GM18868 (cell line): ENCODE data around the gene ALDH1A2.
"Not testable (repeated sequence)": the region's sequence is repeated elsewhere in the genome, so short reads cannot be mapped to it uniquely, and the experiment has no call there.

Experiments
- ATAC-seq: cut with Tn5 transposase; IDR thresholded peaks from one replicate; pipeline ENCODE4 v1.9.1; 2021; ENCODE audit warnings: mild to moderate bottlenecking, moderate library complexity; ENCODE audit not compliant: unreplicated experiment

Gene ALDH1A2

DNA sequence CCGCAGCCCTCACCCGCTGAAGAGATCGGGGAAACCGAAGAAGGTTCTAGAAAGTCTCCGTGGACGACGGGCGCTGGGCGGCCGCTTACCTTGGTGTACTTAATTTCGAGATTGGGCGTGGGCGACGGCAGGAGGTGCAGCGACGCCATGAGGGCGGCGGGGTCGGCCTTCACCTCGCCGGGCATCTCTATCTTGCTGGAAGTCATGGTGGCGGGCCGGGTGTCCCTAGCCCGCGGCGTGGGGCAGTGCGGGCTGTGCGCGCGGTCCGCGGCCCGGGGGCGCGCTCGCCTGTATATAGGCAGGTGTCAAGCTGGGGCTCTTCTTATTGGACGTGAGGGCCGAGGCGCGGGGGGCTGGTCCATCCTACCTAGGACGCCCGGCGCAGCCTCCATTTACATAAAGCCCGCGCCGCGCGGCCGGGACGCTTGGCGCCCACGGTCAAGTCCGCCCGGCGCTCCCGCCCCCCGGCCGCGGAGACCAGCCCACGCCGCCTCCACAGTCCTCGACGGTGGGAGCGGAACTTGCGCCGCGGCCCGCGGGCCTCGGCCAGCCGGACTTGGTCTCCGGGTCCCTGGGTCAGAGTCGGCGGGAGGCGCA is at the start of gene ALDH1A2:
Gene ALDH1A2 (minus strand): TSS at position 267 of the 597 bp plus-strand sequence. CDS start 61 bp downstream, at position 206.
- no peak for ATAC-seq

- ATAC-seq, result no peak
These were observed 49.3 kb upstream of the ALDH1A2 start for GRCh38 chr15:58114812-58115211.

DNA sequence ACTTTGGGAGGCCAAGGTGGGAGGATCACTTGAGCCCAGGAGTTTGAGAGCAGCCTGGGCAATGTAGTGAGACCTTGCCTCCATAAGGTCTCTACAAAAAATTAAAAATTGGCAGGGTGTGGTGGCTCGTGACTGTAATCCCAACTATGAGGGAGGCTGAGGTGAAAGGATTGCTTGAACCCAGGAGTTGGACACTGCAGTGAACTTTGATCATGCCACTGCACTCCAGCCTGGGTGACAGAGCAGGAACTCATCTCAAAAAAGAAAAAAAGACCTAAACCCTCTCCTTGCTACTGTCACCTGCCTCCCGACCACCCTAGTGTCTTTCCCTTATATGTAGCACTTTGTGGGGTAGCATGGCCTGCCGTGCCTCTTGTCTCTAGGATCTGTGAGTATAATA is 48.9 kb upstream of the ALDH1A2 start:
- no peak for ATAC-seq

DNA sequence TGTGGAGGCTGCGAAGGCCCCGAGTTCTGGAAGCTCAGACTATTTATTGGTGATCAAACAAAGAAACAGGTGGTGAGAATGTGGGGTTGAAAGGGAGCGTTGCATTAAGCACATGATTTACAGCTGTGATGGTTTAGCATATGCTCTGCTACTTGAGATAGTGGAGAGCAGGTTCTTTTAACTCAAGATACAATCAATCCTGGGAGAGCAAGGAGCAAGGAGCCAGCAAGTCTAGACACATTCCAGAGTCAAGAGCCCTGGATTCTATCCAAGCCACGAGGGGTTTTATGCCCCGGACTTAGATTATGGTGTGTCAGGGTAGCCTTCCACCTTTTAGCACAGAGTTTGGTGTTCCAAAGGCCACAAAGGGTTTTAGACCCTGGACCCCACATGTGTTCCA is 47.8 kb upstream of the ALDH1A2 start:
- ATAC-seq, result not testable (repeated sequence)

- ATAC-seq, result no peak
These were observed 46.2 kb upstream of the ALDH1A2 start for GRCh38 chr15:58111718-58112104.

GRCh38 chr15:58110999-58111717 is 45.6 kb upstream of the ALDH1A2 start:
- ATAC-seq, result no peak

DNA sequence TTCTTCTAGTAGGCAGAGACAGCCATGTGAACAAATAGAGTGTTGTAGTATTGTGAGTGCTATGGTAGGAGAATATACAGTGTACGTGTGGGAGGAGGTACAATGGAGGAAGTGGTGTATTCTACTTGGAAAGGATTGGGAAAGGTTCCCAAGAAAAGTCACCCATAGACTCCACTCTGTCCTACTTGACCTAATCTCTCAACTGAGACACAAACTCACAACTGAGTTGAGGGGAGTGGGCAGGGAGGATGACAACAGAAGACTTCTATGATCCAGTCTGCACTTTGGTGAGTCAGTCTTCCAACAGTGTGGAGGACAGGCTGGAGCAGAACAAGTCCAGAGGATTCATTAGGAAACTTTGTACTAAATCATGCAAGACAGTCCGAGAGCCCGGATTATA is 43.9 kb upstream of the ALDH1A2 start:
- no peak for ATAC-seq

DNA sequence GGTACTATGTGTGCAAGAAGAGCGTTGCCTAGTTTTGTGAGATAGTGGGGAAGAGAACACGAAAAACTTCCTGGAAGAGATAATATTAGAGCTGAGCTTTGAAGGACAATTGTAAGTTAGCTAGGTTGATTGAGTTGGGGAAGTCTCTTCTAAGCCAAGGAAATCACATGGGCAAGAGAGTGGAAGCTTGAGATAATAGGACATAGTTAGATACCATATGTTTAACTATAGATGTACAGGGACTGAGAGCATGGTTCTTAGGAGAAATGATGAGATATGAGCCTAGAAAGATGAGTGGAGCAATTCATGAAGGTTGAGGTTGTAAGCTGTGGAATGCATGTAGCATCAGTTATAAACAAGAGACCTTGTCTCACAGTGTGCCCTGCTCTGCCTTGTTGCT is 42.6 kb upstream of the ALDH1A2 start:
- no peak for ATAC-seq

- ATAC-seq, result no peak
These were observed 38.0 kb upstream of the ALDH1A2 start for GRCh38 chr15:58103482-58103881.

DNA sequence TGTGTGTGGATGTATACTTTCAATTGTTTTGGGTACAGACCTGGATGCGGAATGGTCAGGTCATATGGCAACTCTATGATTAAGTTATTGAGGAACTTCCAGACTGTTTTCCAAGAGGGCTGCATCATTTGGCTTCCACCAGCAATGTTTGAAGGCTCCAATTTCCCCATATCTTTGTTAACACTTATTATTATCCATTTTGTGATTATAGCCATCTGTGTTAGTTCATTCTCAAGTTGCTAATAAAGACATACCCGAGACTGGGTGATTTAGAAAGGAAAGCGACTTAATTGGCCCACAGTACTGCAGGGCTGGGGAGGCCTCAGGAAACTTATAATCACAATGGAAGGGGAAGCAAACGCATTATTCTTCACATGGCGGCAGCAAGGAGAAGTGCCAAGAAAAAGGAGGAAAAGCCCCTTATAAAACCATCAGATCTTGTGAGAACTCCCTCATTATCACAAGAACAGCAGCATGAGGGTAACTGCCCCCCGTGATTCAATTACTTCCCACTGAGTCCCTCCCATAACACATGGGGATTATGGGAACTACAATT is 31.1 kb upstream of the ALDH1A2 start:
- ATAC-seq, result no peak

DNA sequence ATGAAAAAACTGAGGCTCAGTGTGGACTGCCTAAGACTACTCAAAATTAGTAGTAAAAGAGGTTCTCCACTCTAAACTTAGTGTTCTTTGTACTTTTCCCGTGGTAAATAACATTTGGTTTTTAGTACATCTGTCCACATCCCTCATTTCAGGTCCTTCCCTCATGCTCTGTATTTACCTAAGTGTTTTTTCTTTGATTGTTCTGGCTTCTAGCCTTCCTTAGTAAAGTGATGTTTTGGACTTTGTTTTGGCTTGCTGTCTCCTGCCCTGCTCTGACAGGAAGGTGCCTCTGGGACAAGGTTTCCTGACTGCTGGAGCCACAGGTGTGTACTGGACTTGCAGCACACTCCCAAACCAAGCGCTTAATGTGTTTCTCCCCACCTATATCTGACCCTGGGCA is 29.9 kb upstream of the ALDH1A2 start:
- ATAC-seq, result no peak

GRCh38 chr15:58087871-58088270 is 22.4 kb upstream of the ALDH1A2 start:
- ATAC-seq, result no peak

GRCh38 chr15:58086491-58086890 is 21.0 kb upstream of the ALDH1A2 start:
- ATAC-seq, result no peak

GRCh38 chr15:58083526-58083925 is 18.0 kb upstream of the ALDH1A2 start:
- no peak for ATAC-seq

GRCh38 chr15:58081891-58082290 is 16.4 kb upstream of the ALDH1A2 start:
- ATAC-seq, result no peak

DNA sequence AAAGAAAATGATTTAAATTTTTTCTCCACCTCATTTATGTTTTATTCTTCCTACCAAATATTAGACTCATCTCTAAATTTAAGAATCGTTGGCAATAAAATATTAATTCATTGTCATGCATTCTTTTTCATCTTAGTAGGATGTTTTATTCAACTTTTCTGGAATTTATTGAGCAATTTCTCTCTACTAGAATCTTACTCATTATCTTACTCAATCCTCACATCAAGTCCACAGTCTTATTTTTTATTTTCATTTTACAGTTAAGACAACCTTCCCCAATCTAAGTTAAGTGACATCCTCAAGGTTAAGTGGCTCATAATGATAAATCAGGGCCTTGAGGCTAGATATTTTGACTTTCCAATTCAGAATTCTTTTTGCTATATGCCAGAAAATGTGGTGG is 15.9 kb upstream of the ALDH1A2 start:
- no peak for ATAC-seq

DNA sequence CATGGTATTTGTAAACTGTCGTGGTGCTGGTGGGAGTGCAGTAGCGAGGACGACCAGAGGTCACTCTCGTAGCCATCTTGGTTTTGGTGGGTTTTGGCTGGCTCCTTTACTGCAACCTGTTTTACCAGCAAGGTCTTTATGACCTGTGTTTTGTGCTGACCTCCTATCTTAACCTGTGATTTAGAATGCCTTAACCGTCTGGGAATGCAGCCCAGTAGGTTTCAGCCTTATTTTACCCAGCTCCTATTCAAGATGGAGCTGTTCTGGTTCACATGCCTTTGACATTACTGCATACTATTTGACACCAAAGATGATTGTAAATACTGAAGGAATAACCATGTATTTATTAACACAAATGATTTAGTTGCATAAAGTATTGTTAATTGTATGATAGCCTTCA is 15.4 kb upstream of the ALDH1A2 start:
- ATAC-seq, result not testable (repeated sequence)

- no peak for ATAC-seq
These were observed 14.9 kb upstream of the ALDH1A2 start for GRCh38 chr15:58080398-58080797.

DNA sequence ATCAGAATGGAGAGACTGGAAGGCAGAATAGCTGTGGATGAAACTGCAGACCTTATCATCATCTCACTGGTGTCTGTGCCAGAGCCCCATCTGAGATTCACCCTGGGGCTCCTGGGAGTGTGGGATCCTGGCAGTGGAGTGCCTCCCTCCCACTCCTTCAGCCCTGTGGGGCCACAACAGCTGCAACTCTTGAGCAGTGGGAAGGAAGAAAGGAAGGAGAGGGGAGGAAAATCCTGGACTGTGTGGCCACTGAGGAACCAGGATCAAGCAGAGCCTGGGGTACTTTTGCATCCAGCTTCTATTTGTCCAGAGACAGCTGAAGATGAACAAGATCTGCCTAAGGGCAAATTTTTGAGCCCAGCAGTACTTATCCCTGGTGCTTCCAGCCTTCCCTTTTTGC is 13.1 kb upstream of the ALDH1A2 start:
- no peak for ATAC-seq

DNA sequence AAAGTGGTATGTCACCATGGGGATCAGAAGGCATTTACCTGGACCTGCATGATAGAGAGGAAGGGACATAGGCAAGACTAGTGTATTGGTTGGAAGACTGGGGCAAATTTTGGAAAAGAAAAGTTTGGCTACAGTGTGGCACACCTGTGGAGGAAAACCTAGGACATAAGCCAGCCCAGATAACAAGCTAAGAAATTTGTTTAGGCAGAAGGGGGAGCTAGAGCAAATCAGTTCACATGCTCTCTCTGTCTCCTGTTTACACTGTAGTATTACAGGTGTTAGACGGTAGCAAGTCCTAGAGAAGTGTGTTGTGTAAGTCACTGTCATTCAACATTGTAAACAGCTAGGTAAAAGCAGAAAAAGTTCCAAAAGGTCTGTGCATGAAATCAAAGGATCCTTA is 11.9 kb upstream of the ALDH1A2 start:
- no peak for ATAC-seq

GRCh38 chr15:58074452-58074851 is 8.9 kb upstream of the ALDH1A2 start:
- ATAC-seq, result no peak

DNA sequence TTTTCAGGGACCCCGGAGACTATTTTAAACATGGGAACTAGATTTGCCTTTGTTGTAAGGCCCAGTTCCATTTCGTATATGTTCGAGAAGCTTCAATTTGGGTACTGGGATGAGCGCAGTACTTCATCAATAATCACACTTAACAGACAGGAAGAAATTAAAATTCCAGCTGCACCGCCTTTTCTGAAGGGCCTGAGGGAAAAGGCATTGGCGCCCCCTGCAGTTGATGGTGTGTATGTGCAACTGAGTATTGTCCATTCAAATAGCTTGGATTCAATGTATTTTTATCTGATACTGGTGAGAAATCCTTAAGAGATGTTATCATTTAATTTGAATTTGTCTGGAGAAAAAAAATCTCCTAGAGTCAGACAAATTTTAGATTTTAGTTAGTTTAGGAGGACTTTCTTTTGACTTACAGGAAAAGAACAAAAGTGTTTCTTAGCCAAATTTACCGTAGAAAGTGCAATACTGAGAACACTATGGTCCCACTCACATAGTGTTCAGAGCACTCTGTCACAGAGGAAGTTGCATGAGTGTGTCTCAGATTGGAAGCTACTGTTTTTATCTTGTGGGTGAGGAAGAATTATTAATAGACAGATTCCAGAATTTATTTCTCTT is 5.4 kb upstream of the ALDH1A2 start:
- no peak for ATAC-seq
